Subcutaneous adipose tissue (tissue), 4 donors: ENCODE measurements around the gene NSG1. TPM values are rescaled to one million over a fixed set of nuclear protein-coding genes. Genes with fewer than 3 reads are reported as not detected.

Source experiments
- total RNA-seq, 4 donors: library from RNA; depleted of rRNA; stranded (reverse); fragments of >200 nt; gene quantifications; one replicate each; pipeline ENCODE4 v1.1.0, GENCODE V29; 2016
- TF ChIP-seq, protein P1 (sequence below): fragments of 450-650 bp; IDR thresholded peaks from one replicate; pipeline ENCODE4 v1.5.1; 2016; ENCODE audit warnings: low read depth, mild to moderate bottlenecking, control low read depth, antibody characterized with exemption, moderate library complexity

The NSG1 gene
- total RNA-seq, 4 donors from 2014 or later: 0.17 to 0.33 TPM; not detected in 2

DNA sequence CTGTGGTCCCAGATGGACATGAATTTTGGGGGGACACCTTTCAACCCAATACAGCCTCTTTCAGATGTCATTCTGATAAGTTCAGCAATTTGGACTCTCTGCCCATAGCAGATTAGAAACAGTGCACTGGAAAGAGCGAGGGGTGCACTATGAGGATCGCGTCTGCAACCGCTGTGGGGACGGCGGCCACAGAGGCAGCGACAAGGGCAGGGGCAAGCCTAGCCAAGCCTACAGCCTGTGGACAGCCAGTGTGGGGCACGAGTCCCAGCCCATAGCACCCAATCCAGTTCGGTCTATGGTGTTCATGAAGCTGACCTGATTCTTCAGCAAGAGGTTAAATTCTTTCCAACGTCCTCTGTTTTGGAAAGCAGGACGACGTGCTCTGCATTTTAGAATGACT, 9.7 kb upstream of the NSG1 start:
- TF ChIP-seq, protein P1, sequence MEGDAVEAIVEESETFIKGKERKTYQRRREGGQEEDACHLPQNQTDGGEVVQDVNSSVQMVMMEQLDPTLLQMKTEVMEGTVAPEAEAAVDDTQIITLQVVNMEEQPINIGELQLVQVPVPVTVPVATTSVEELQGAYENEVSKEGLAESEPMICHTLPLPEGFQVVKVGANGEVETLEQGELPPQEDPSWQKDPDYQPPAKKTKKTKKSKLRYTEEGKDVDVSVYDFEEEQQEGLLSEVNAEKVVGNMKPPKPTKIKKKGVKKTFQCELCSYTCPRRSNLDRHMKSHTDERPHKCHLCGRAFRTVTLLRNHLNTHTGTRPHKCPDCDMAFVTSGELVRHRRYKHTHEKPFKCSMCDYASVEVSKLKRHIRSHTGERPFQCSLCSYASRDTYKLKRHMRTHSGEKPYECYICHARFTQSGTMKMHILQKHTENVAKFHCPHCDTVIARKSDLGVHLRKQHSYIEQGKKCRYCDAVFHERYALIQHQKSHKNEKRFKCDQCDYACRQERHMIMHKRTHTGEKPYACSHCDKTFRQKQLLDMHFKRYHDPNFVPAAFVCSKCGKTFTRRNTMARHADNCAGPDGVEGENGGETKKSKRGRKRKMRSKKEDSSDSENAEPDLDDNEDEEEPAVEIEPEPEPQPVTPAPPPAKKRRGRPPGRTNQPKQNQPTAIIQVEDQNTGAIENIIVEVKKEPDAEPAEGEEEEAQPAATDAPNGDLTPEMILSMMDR: no peak

DNA sequence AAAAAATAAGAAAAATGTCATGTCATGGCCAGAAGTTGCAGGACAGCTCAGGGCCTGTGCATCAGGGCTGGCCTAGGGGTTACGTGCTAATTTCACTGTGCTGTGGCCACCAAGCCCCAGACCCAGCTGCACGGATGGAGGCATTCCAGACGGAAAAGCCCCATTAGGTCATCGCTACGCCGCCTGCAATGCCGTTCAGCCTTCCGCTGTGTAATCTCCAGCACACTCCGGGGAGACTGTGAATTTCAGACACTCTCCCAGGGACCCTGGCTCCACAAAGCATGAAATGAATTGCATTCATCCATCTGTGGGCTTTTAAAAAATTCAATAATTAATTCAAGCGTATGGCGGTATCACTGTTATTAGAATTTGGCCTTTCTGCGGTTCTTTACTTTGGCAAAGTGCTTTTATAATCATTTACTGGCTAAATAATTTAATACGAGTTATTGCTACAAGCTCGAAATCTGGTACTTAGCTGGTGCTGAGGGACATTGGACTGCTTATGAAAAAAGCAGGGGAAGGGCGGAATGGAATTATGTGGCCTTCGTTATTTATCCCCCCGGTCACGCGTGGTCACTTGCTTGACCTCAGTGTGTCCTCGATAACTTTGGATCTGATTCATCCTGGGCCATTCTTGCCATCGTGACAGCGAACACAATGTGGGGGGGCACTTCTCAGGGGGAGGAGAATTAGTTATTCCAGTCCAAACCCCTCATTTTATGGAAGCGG, 9.0 kb upstream of the NSG1 start:
- TF ChIP-seq, protein P1: no peak

DNA sequence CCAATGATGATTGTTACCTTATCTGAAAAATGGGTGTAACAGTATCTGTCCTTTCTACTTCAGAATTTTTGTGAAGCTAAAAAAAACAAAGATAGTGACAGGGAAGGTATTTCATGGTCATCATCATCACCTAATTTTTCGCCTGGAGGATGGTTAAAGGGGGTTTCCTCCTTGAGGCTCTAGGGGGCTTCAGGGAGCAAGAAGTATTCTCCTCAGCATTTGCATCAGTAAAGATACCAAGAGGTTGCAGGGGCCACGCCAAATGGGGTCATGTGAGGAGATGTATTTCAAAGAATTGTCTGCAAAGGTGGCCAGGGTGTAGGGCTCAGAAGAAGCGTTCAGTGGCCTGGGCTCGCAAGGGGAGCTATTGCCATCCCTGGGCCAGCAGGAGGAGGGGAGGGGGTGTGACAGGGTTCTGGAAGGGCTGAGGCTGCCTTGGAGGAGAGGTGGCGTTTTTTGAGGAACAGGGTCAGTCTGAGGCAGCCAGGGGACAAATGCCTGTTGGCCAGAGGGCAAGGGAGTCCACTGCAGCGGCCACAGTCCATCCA, 7.3 kb upstream of the NSG1 start:
- TF ChIP-seq, protein P1: no peak

DNA sequence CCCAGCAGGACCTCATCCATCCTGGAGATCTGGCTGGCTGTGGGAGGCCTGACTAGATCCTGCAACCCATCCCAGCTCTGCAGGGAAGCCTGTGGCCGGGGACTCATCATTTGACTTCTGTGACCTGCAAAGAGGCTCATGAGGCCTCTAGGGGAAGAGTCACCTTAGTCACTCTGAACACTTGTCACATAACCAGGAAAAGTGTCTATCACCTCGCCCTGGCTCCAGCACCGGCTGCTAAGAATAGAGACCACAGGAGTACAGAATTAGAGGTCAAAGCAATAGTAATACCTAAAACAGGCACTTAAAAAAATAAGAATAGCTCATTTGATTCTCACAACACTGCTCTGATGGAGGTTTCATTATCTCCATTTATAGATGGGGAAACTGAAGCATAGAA, 3.8 kb upstream of the NSG1 start:
- TF ChIP-seq, protein P1: no peak

DNA sequence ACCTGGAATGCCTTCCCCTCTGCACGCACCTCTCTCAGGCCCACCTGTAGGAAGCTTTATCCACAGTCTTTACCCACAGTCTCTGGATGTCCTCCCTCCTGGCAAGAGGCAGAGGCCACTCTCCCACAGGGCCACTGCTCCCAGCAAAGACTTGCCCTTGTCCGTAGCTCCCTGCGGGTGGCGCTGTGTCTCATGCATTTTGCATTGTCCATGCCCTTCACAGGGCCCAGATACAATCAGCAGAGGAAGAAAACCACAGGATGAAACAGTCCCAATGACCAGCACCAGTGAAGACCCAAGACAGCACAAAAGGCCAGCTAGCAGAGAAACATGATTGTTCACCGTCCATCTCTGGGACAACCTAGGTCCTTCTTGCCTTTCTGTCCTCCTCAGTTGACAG, 2.1 kb upstream of the NSG1 start:
- TF ChIP-seq, protein P1: no peak

DNA sequence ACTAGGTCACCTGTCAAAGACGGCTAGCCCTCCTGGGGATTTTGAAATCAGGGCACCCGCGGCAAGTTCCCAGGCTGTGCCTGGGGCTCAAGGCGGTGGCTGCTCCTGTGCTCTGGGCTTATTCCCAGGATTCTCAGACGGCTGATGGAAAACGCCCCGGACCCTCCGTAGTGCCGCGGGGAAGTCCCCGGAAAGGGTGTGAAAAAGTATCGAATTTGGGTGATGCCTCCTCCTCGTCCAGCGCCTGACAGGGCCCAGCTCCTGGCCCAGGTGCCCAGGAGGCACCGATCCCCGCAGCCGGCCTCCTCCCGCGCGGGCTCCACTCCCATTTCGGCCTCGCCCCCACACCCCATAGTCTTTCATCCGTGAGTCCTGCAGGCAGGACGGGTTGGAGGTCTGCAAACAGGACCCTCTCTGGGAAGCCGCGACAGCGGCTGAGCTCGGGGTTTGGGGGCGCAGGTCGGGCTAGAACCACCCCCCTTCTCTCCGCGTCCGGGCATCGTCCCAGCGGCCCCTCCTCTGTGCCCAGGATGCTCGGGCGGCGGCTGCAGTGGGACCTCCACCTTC, 1.1 kb upstream of the NSG1 start:
- TF ChIP-seq, protein P1: no peak

DNA sequence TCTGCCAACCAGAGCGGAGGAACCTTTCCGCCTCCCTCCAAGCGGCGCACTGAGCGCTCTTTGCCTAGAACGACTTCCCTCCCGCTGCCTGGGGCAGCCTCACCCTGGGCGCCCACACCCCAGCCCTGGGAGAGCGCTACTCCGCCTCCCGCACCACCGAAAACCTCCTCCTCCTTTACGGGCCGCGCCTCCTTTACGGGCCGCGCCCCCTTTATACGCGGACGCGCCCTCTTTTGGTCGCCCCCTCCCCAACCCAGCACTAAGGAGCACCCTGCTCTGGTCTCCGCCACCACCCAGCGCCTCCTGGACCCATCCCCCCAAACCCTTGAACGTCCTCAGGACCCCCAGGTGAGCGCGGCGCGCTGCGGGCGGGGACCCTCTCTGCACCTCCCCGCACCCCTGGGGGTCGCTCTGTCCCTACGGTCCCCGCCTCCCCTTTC, 586 bp upstream of the NSG1 start:
- TF ChIP-seq, protein P1: no peak
